Neural crest cell (in vitro differentiated cells): Measurements from ENCODE around the gene FBXO31. TPM values are rescaled to one million over a fixed set of nuclear protein-coding genes. Genes with fewer than 3 reads are reported as not detected.

ENCODE experiments used
- DNase-seq: peaks from one replicate; pipeline ENCODE4 v3.0.0; 2021; ENCODE audit warnings: low read depth, mixed read lengths, low spot score
- H3K27ac Mint-ChIP-seq: one replicate; pipeline ENCODE4 v1.8.0; 2021; ENCODE audit warnings: mild to moderate bottlenecking, mixed read lengths; ENCODE audit not compliant: unreplicated experiment
- H3K27me3 Mint-ChIP-seq: 2 replicates; pipeline ENCODE4 v1.8.0; 2021; ENCODE audit warnings: low read depth, mild to moderate bottlenecking, mixed read lengths
- H3K36me3 Mint-ChIP-seq: 2 replicates; pipeline ENCODE4 v1.8.0; 2021; ENCODE audit warnings: low read depth, mild to moderate bottlenecking, mixed read lengths
- H3K4me1 Mint-ChIP-seq: 2 replicates; pipeline ENCODE4 v1.8.0; 2021; ENCODE audit warnings: mixed read lengths
- H3K4me3 Mint-ChIP-seq: one replicate; pipeline ENCODE4 v1.8.0; 2021; ENCODE audit warnings: mild to moderate bottlenecking, mixed read lengths
- H3K9me3 Mint-ChIP-seq: 2 replicates; pipeline ENCODE4 v1.8.0; 2021; ENCODE audit warnings: mixed read lengths
- total RNA-seq: library from RNA; stranded (reverse); gene quantifications from 2 replicates; pipeline ENCODE4 v1.2.1, GENCODE V29; 2021
- TF ChIP-seq, protein P1 (sequence below): fragments of 200-600 bp; sonication (generic); conservative IDR thresholded peaks from 2 replicates; pipeline ENCODE4 v1.5.0; 2021; ENCODE audit warnings: antibody characterized with exemption, mild to moderate bottlenecking

FBXO31 gene
- total RNA-seq, 1 donor from 2014 or later = 23.7 TPM

- Mint-ChIP-seq H3K27ac (no peak overlapping the region), H3K36me3 (no peaks in the 10 kb centered on the region), H3K27me3 (no peaks in the 10 kb centered on the region), H3K4me1 (no peaks in the 10 kb centered on the region), H3K9me3 (no peaks in the 10 kb centered on the region), H3K4me3 (no peak overlapping the region)
- no peak for DNase-seq
- TF ChIP-seq, protein P1, sequence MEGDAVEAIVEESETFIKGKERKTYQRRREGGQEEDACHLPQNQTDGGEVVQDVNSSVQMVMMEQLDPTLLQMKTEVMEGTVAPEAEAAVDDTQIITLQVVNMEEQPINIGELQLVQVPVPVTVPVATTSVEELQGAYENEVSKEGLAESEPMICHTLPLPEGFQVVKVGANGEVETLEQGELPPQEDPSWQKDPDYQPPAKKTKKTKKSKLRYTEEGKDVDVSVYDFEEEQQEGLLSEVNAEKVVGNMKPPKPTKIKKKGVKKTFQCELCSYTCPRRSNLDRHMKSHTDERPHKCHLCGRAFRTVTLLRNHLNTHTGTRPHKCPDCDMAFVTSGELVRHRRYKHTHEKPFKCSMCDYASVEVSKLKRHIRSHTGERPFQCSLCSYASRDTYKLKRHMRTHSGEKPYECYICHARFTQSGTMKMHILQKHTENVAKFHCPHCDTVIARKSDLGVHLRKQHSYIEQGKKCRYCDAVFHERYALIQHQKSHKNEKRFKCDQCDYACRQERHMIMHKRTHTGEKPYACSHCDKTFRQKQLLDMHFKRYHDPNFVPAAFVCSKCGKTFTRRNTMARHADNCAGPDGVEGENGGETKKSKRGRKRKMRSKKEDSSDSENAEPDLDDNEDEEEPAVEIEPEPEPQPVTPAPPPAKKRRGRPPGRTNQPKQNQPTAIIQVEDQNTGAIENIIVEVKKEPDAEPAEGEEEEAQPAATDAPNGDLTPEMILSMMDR = no peak
Observed at GRCh38 chr16:87329436-87330256, 53.9 kb downstream of the FBXO31 start.

DNA sequence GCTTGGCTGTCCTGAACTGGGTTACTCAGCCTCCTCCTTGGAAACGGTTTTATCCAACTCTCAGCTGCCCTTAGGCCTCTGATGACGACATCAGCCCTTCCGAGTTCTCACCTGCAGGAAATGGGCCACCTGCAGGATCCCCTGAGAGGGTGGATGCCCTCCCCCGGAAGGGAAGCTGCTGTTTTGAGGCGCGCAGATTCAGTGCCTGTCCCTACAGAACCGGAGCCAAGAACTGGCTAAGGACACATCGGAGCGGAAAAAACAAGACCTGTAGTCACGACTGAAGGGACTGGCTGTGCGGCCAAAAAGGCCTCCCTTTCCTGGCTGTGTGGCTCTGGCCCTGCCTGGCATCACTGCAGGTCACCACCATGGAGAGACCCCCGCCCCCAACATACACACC lies 54.7 kb downstream of the FBXO31 start:
- no peaks in the 10 kb centered on the region for H3K4me1 Mint-ChIP-seq
- H3K27me3 Mint-ChIP-seq = no peaks in the 10 kb centered on the region
- no peak for DNase-seq
- H3K36me3 Mint-ChIP-seq = no peaks in the 10 kb centered on the region
- H3K9me3 Mint-ChIP-seq = no peaks in the 10 kb centered on the region
- no peak overlapping the region for H3K4me3 Mint-ChIP-seq
- no peak overlapping the region for H3K27ac Mint-ChIP-seq
- TF ChIP-seq, protein P1 = no peak

- H3K4me3 Mint-ChIP-seq = no peak overlapping the region
- no peak overlapping the region for H3K27ac Mint-ChIP-seq
- TF ChIP-seq, protein P1 = no peak
- DNase-seq = no peak
- H3K9me3 Mint-ChIP-seq = no peaks in the 10 kb centered on the region
- H3K27me3 Mint-ChIP-seq = no peaks in the 10 kb centered on the region
- H3K4me1 Mint-ChIP-seq = no peaks in the 10 kb centered on the region
- H3K36me3 Mint-ChIP-seq = no peaks in the 10 kb centered on the region
Observed at GRCh38 chr16:87327798-87328495, 55.6 kb downstream of the FBXO31 start.

DNA sequence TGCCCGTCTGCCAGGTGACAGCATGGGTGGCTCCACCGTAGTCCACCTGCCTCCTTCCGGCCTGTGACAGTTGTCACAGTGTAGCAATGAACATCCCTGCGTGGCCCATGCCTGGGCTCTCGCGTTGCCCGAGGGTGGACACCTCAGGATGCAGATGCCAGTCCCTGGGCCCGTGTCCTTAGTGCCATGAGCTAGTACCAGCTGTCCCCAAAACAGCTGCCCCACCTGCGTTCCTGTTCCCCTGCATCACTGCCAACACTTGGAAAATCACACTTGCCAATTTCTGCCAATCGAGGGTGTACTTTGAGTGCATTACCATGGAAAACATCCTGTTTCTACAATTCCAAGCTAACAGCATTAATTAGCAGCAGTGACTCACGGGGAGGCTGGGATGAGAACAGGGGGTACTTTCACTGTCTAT lies 57.4 kb downstream of the FBXO31 start:
- no peaks in the 10 kb centered on the region for H3K9me3 Mint-ChIP-seq
- no peaks in the 10 kb centered on the region for H3K36me3 Mint-ChIP-seq
- no peak overlapping the region for H3K27ac Mint-ChIP-seq
- TF ChIP-seq, protein P1 = no peak
- no peak for DNase-seq
- H3K4me3 Mint-ChIP-seq = peak overlapping the region; percentile 24
- H3K27me3 Mint-ChIP-seq = no peaks in the 10 kb centered on the region
- no peaks in the 10 kb centered on the region for H3K4me1 Mint-ChIP-seq

GRCh38 chr16:87325423-87325858 lies 58.1 kb downstream of the FBXO31 start:
- no peaks in the 10 kb centered on the region for H3K36me3 Mint-ChIP-seq
- no peaks in the 10 kb centered on the region for H3K27me3 Mint-ChIP-seq
- H3K4me3 Mint-ChIP-seq = no peak overlapping the region
- DNase-seq = no peak
- H3K4me1 Mint-ChIP-seq = no peaks in the 10 kb centered on the region
- no peak overlapping the region for H3K27ac Mint-ChIP-seq
- TF ChIP-seq, protein P1 = no peak
- H3K9me3 Mint-ChIP-seq = no peaks in the 10 kb centered on the region
